ENCODE results near the gene LOXL1. TPM values are rescaled to one million over a fixed set of nuclear protein-coding genes. Genes with fewer than 3 reads are reported as not detected.

Gene LOXL1
- polyA plus RNA-seq, 1 experiment: 92.9 TPM

- POLR2A ChIA-PET: no interaction called here
- CTCF ChIA-PET: interaction anchor here (1.2 to 8.0 kb wide), 5 partner anchors 7 to 332 kb away, joined by 3 to 48 read pairs (median 5); no protein-coding TSS in a partner anchor
- TF ChIP-seq CTCF (IDR thresholded peaks at IDR 0.05; ENCODE audit: insufficient read depth, low read depth, low read length): no peak
- no peak for DNase-seq (ENCODE audit: low read depth)
- no peaks in the 10 kb centered on the region for H3K27me3 ChIP-seq (ENCODE audit: control insufficient read depth, insufficient read depth, low read length)
- no peaks in the 10 kb centered on the region for H3K36me3 ChIP-seq (ENCODE audit: control insufficient read depth, insufficient read depth, low read length)
- no peak overlapping the region for H3K4me3 ChIP-seq (ENCODE audit: low read depth, low read length)
Observed at GRCh38 chr15:73990250-73991005, 64.2 kb downstream of the LOXL1 start.

GRCh38 chr15:73991260-73991659 is 65.0 kb downstream of the LOXL1 start:
- H3K27me3 ChIP-seq (ENCODE audit: control insufficient read depth, insufficient read depth, low read length): no peaks in the 10 kb centered on the region
- CTCF ChIA-PET: interaction anchor here (1.2 to 8.0 kb wide), 4 partner anchors 8 to 331 kb away, joined by 3 to 48 read pairs (median 12); no protein-coding TSS in a partner anchor
- H3K4me3 ChIP-seq (ENCODE audit: low read depth, low read length): peak overlapping the region; percentile 61
- DNase-seq (ENCODE audit: low read depth): no peak
- H3K36me3 ChIP-seq (ENCODE audit: control insufficient read depth, insufficient read depth, low read length): no peaks in the 10 kb centered on the region
- no peak for TF ChIP-seq CTCF (IDR thresholded peaks at IDR 0.05; ENCODE audit: insufficient read depth, low read depth, low read length)
- POLR2A ChIA-PET: no interaction called here

- peak; percentile 76 for TF ChIP-seq CTCF (IDR thresholded peaks at IDR 0.05; ENCODE audit: insufficient read depth, low read depth, low read length)
- POLR2A ChIA-PET: no interaction called here
- CTCF ChIA-PET: interaction anchor here (1.2 to 8.0 kb wide), 6 partner anchors 9 to 47 kb away, joined by 3 to 48 read pairs (median 4); no protein-coding TSS in a partner anchor
- no peak for DNase-seq (ENCODE audit: low read depth)
- Histone ChIP-seq H3K27me3 (ENCODE audit: control insufficient read depth, insufficient read depth, low read length) (no peaks in the 10 kb centered on the region), H3K36me3 (ENCODE audit: control insufficient read depth, insufficient read depth, low read length) (no peaks in the 10 kb centered on the region), H3K4me3 (ENCODE audit: low read depth, low read length) (peak within 1 kb of the TSS; percentile 61)
Observed at GRCh38 chr15:73991726-73992593, 65.7 kb downstream of the LOXL1 start, which contains the start of gene STOML1. STOML1 (minus strand) TSS chr15:73992295; CDS start chr15:73992223, 72 bp downstream.

- Histone ChIP-seq H3K4me3 (ENCODE audit: low read depth, low read length) (no peak overlapping the region), H3K27me3 (ENCODE audit: control insufficient read depth, insufficient read depth, low read length) (no peaks in the 10 kb centered on the region), H3K36me3 (ENCODE audit: control insufficient read depth, insufficient read depth, low read length) (no peaks in the 10 kb centered on the region)
- no peak for DNase-seq (ENCODE audit: low read depth)
- POLR2A ChIA-PET: no interaction called here
- TF ChIP-seq CTCF (IDR thresholded peaks at IDR 0.05; ENCODE audit: insufficient read depth, low read depth, low read length): no peak
- CTCF ChIA-PET: interaction anchor here (1.0 to 8.0 kb wide), 6 partner anchors 9 to 46 kb away, joined by 3 to 48 read pairs (median 4); no protein-coding TSS in a partner anchor
Observed at GRCh38 chr15:73992594-73992898, 66.3 kb downstream of the LOXL1 start.
